OCI-LY7 (cell line): Measurements from ENCODE around the gene SEBOX. TPM values are rescaled to one million over a fixed set of nuclear protein-coding genes. Genes with fewer than 3 reads are reported as not detected.

Experiments used
- BruUV-seq: library from RNA; stranded (reverse); fragments of 400-500 nt; replicated peaks from 2 replicates; lab custom pipeline; 2021; lab: Mats Ljungman, UMichigan
- CTCF ChIA-PET: fragments of 300-600 bp; sonication (Branson Sonifier 250); formaldehyde crosslinking; loops from one replicate; lab custom pipeline; 2022; ENCODE audit warnings: antibody characterized with exemption; ENCODE audit not compliant: unreplicated experiment; lab: Charles Lee
- POLR2A ChIA-PET: fragments of 300-600 bp; sonication (Branson Sonifier 250); formaldehyde crosslinking; loops from one replicate; lab custom pipeline; 2022; ENCODE audit warnings: antibody characterized with exemption; lab: Charles Lee
- DNase-seq: peaks from one replicate; pipeline ENCODE4 v3.0.0-alpha.2; 2015; ENCODE audit warnings: low spot score
- H2AFZ ChIP-seq: fragments of 200-600 bp; sonication (generic), shearing (Covaris generic); 2 replicates; pipeline ENCODE4 v1.6.1; 2014; ENCODE audit warnings: mild to moderate bottlenecking, antibody characterized with exemption, low read length, moderate library complexity
- H3K27ac ChIP-seq: fragments of 200-600 bp; sonication (generic); 2 replicates; pipeline ENCODE4 v1.5.1; 2014; ENCODE audit warnings: mixed run types, low read depth, mild to moderate bottlenecking, moderate library complexity, low read length, inconsistent platforms; ENCODE audit not compliant: poor library complexity, severe bottlenecking
- H3K36me3 ChIP-seq: fragments of 200-600 bp; sonication (generic); 2 replicates; pipeline ENCODE4 v1.6.1; 2014; ENCODE audit warnings: mild to moderate bottlenecking, antibody characterized with exemption, low read length, moderate library complexity, mixed read lengths; ENCODE audit not compliant: insufficient read depth
- H3K4me1 ChIP-seq: fragments of 200-600 bp; sonication (generic); 2 replicates; pipeline ENCODE4 v1.5.1; 2014; ENCODE audit warnings: mild to moderate bottlenecking, low read length; ENCODE audit not compliant: insufficient read depth, poor library complexity, severe bottlenecking
- H3K4me2 ChIP-seq: fragments of 200-600 bp; sonication (generic); 2 replicates; pipeline ENCODE4 v1.6.1; 2014; ENCODE audit warnings: mild to moderate bottlenecking, low read length
- H3K4me3 ChIP-seq: fragments of 200-600 bp; sonication (generic); 2 replicates; pipeline ENCODE4 v1.5.1; 2014; ENCODE audit warnings: mild to moderate bottlenecking, low read depth, low read length; ENCODE audit not compliant: poor library complexity, severe bottlenecking
- H3K79me2 ChIP-seq: fragments of 200-600 bp; sonication (generic); 2 replicates; pipeline ENCODE4 v1.6.1; 2016; ENCODE audit warnings: low read depth, mild to moderate bottlenecking, low read length, moderate library complexity, mixed read lengths; ENCODE audit not compliant: insufficient read depth
- H3K9me2 ChIP-seq: fragments of 200-600 bp; sonication (generic); 2 replicates; pipeline ENCODE4 v1.6.1; 2016; ENCODE audit warnings: mild to moderate bottlenecking, low read length, mixed read lengths; ENCODE audit not compliant: insufficient read depth
- H3K9me3 ChIP-seq: fragments of 200-600 bp; sonication (generic); 2 replicates; pipeline ENCODE4 v1.6.1; 2014; ENCODE audit warnings: mild to moderate bottlenecking, mixed run types, low read length, mixed read lengths
- H4K20me1 ChIP-seq: fragments of 200-600 bp; sonication (generic); 2 replicates; pipeline ENCODE4 v1.6.1; 2014; ENCODE audit warnings: mild to moderate bottlenecking, antibody characterized with exemption, low read length, moderate library complexity, mixed read lengths; ENCODE audit not compliant: insufficient read depth
- EZH2phosphoT487 ChIP-seq: fragments of 200-600 bp; sonication (generic); IDR thresholded peaks from 2 replicates; pipeline ENCODE4 v1.6.1; 2018; ENCODE audit warnings: low read depth, borderline replicate concordance, mild to moderate bottlenecking, mixed run types, antibody characterized with exemption, low read length, moderate library complexity, mixed read lengths
- intact Hi-C: fragments of 100-400 bp; cut with micrococcal nuclease; formaldehyde crosslinking; loops from one replicate; pipeline ENCODE4 v1.10.0; 2022; ENCODE audit not compliant: unreplicated experiment
- total RNA-seq, 2 experiments: library from RNA; depleted of rRNA in 1 of 2; stranded (reverse); fragments of >200 nt in 1 of 2; shearing (Covaris generic) in 1 of 2; gene quantifications; 2 replicates each; pipeline ENCODE4 v1.2.3, GENCODE V29; 2014 to 2022
- TF ChIP-seq, protein P1 (sequence below): fragments of 200-600 bp; sonication (generic); conservative IDR thresholded peaks from 2 replicates; pipeline ENCODE4 v1.5.1; 2014; ENCODE audit warnings: mild to moderate bottlenecking, antibody characterized with exemption, low read length, moderate library complexity, mixed read lengths

The SEBOX gene
- total RNA-seq, 2 experiments from 2014 or later = not detected

DNA sequence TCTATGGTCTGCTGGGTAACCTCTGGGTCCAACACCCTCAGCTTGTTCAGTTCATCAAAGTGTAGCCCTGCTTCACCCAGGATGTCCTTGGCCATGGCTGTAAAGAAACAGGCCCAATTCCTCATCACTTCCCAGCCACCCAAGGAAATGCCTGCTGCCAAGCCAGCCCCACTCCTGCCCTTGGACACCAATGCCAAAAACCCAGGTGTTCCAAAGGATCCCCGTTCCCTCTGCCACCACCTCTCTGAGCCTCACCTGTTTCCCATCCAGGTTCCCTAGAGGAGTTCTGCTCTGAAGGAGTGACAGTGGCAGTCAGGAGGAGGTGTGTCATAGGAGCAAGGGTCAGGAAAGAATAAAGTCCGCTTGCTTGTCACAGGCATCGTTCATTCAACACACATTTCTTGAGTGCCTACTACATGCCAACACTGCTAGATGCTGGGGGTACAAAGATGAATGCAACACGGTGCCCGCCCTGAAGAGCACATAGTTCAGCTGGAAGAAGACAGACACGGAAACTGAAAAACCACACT lies 33.0 kb downstream of the SEBOX start:
- TF ChIP-seq, protein P1, sequence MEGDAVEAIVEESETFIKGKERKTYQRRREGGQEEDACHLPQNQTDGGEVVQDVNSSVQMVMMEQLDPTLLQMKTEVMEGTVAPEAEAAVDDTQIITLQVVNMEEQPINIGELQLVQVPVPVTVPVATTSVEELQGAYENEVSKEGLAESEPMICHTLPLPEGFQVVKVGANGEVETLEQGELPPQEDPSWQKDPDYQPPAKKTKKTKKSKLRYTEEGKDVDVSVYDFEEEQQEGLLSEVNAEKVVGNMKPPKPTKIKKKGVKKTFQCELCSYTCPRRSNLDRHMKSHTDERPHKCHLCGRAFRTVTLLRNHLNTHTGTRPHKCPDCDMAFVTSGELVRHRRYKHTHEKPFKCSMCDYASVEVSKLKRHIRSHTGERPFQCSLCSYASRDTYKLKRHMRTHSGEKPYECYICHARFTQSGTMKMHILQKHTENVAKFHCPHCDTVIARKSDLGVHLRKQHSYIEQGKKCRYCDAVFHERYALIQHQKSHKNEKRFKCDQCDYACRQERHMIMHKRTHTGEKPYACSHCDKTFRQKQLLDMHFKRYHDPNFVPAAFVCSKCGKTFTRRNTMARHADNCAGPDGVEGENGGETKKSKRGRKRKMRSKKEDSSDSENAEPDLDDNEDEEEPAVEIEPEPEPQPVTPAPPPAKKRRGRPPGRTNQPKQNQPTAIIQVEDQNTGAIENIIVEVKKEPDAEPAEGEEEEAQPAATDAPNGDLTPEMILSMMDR = no peak
- TF ChIP-seq EZH2phosphoT487 = no peak
- Histone ChIP-seq H3K9me2 (no peaks in the 10 kb centered on the region), H3K36me3 (peaks cover 26% of the 10 kb centered on the region), H2AFZ (no peak overlapping the region), H3K4me1 (peaks cover 16% of the 10 kb centered on the region), H3K4me2 (no peak overlapping the region), H3K27ac (no peak overlapping the region), H3K79me2 (peaks cover 10% of the 10 kb centered on the region; the same call in 1 of the 2 replicates), H3K4me3 (no peak overlapping the region), H4K20me1 (no peaks in the 10 kb centered on the region), H3K9me3 (no peaks in the 10 kb centered on the region)
- intact Hi-C loops = no loop called here
- ChIA-PET CTCF (no interaction called here), POLR2A (no interaction called here)
- no TSS peak for BruUV-seq
- no peak for DNase-seq

DNA sequence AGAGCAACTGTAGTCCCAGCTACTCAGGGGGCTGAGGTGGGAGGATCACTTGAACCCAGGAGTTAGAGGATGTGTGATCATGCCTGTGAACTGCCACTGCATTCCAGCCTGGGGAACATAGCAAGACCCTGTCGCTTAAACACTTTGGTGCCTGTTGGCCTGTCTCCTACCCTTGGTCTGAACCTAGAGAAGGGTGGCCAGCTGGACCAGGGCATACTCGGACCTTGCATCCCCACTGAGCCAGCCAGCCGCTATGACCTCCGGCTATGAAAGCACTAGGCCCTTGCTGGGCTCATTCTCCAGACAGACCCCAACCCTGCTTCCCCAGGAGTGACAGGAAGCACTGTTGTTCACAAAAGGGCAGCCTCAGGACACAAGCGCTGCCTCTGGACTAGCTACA lies 34.3 kb downstream of the SEBOX start:
- ChIA-PET POLR2A (interaction anchor here (0.8 to 1.2 kb wide), 2 partner anchors 13 to 35 kb away, joined by 3 read pairs; no protein-coding TSS in a partner anchor), CTCF (no interaction called here)
- Histone ChIP-seq H3K4me3 (no peak overlapping the region), H3K4me2 (no peak overlapping the region), H3K9me3 (no peaks in the 10 kb centered on the region), H4K20me1 (no peaks in the 10 kb centered on the region), H3K36me3 (peaks cover 39% of the 10 kb centered on the region), H3K9me2 (no peaks in the 10 kb centered on the region), H3K27ac (no peak overlapping the region), H2AFZ (no peak overlapping the region), H3K4me1 (peaks cover 8% of the 10 kb centered on the region), H3K79me2 (peaks cover 5% of the 10 kb centered on the region; the same call in 1 of the 2 replicates)
- DNase-seq = no peak
- intact Hi-C loops = no loop called here
- BruUV-seq = no TSS peak
- TF ChIP-seq EZH2phosphoT487 = no peak
- TF ChIP-seq, protein P1 = no peak

DNA sequence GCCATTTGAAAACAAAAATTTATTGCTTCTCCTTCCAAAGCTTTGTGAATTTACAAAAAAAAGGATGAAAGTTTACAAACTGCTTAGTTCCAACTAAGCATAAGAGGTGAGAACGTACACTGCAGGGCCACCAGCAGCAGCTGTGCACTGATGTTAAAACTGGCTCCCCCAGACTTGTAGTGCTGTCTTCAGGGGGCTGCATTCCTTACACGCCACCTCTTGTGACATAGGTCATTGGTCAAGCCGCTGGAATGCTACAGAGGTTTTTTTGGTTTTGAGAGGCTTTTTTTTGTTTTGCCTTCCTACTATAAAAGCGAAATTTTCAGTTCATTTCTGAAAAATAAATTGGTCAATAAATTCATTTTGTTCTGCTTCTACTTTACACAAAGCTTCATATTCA lies 36.7 kb downstream of the SEBOX start:
- CTCF ChIA-PET = no interaction called here
- DNase-seq = no peak
- Histone ChIP-seq H3K27ac (no peak overlapping the region), H3K79me2 (peaks cover 26% of the 10 kb centered on the region), H3K9me2 (no peaks in the 10 kb centered on the region), H3K9me3 (no peaks in the 10 kb centered on the region), H3K4me2 (no peak overlapping the region), H2AFZ (no peak overlapping the region), H3K4me1 (peaks cover 10% of the 10 kb centered on the region), H3K4me3 (no peak overlapping the region), H4K20me1 (0 out of 2 replicates have a peak, but pooled peaks cover 7% of the 10 kb centered on the region), H3K36me3 (peaks cover 57% of the 10 kb centered on the region)
- POLR2A ChIA-PET = no interaction called here
- intact Hi-C loops = no loop called here
- TF ChIP-seq EZH2phosphoT487 = no peak
- TF ChIP-seq, protein P1 = no peak
- BruUV-seq = no TSS peak
